OCI-LY1 (cell line): ENCODE measurements around the gene CDC25C.

Experiments
- H2AFZ ChIP-seq: fragments of 200-600 bp; sonication (generic), shearing (Covaris generic); 2 replicates; pipeline ENCODE4 v1.6.0; 2014; ENCODE audit warnings: antibody characterized with exemption, mild to moderate bottlenecking, low read length
- H3F3A ChIP-seq: fragments of 200-600 bp; sonication (generic), shearing (Covaris generic); 2 replicates; pipeline ENCODE4 v1.6.0; 2014; ENCODE audit warnings: mild to moderate bottlenecking, antibody characterized with exemption, low read length, moderate library complexity; ENCODE audit not compliant: insufficient read depth
- H3K27ac ChIP-seq: fragments of 200-600 bp; sonication (generic); 2 replicates; pipeline ENCODE4 v1.5.1; 2014; ENCODE audit warnings: low read length, mixed run types, mild to moderate bottlenecking, low read depth; ENCODE audit not compliant: poor library complexity, severe bottlenecking
- H3K27me3 ChIP-seq: fragments of 200-600 bp; sonication (generic); 2 replicates; pipeline ENCODE4 v1.6.0; 2014; ENCODE audit warnings: antibody characterized with exemption, mild to moderate bottlenecking, low read length, moderate library complexity; ENCODE audit not compliant: insufficient read depth
- H3K36me3 ChIP-seq: fragments of 200-600 bp; sonication (generic); 2 replicates; pipeline ENCODE4 v1.6.1; 2014; ENCODE audit warnings: mild to moderate bottlenecking, antibody characterized with exemption, low read length, moderate library complexity, mixed read lengths; ENCODE audit not compliant: insufficient read depth
- H3K4me1 ChIP-seq: fragments of 200-600 bp; sonication (generic); 2 replicates; pipeline ENCODE4 v1.5.1; 2014; ENCODE audit warnings: mild to moderate bottlenecking, low read length, moderate library complexity; ENCODE audit not compliant: insufficient read depth, severe bottlenecking
- H3K4me2 ChIP-seq: fragments of 200-600 bp; sonication (generic), shearing (Covaris generic); 2 replicates; pipeline ENCODE4 v1.6.1; 2014; ENCODE audit warnings: low read length
- H3K4me3 ChIP-seq: fragments of 200-600 bp; sonication (generic); 2 replicates; pipeline ENCODE4 v1.5.1; 2014; ENCODE audit warnings: low read length, low read depth, mild to moderate bottlenecking, mixed read lengths; ENCODE audit not compliant: poor library complexity, severe bottlenecking
- H3K79me2 ChIP-seq: fragments of 200-600 bp; shearing (Covaris generic); 2 replicates; pipeline ENCODE4 v1.6.1; 2016; ENCODE audit warnings: mixed run types, low read length, mixed read lengths; ENCODE audit not compliant: insufficient read depth
- H3K9ac ChIP-seq: fragments of 200-600 bp; sonication (generic), shearing (Covaris generic); 2 replicates; pipeline ENCODE4 v1.6.1; 2014; ENCODE audit warnings: mild to moderate bottlenecking, low read length, mixed read lengths
- H3K9me2 ChIP-seq: fragments of 200-600 bp; sonication (generic), shearing (Covaris generic); 2 replicates; pipeline ENCODE4 v1.6.1; 2014; ENCODE audit warnings: low read depth, mild to moderate bottlenecking, low read length, mixed read lengths
- H3K9me3 ChIP-seq: fragments of 200-600 bp; shearing (Covaris generic); 2 replicates; pipeline ENCODE4 v1.6.1; 2014; ENCODE audit warnings: low read length, mixed read lengths
- H4K20me1 ChIP-seq: fragments of 200-600 bp; sonication (generic), shearing (Covaris generic); 2 replicates; pipeline ENCODE4 v1.6.0; 2016; ENCODE audit warnings: mild to moderate bottlenecking, low read length; ENCODE audit not compliant: insufficient read depth
- CTCF ChIP-seq: fragments of 200-600 bp; sonication (generic), shearing (Covaris generic); IDR thresholded peaks from 2 replicates; pipeline ENCODE4 v1.5.1; 2017; ENCODE audit warnings: mild to moderate bottlenecking, antibody characterized with exemption, low read length, moderate library complexity, mixed read lengths
- EZH2 ChIP-seq: fragments of 200-600 bp; sonication (generic), shearing (Covaris generic); IDR thresholded peaks from 2 replicates; pipeline ENCODE4 v1.8.0; 2017; ENCODE audit warnings: borderline replicate concordance, mixed run types, mild to moderate bottlenecking, antibody characterized with exemption, low read length, moderate library complexity, mixed read lengths

CDC25C gene

GRCh38 chr5:138369261-138369660, 37.7 kb upstream of the CDC25C start:
- no peak for TF ChIP-seq EZH2
- no peak for TF ChIP-seq CTCF
- Histone ChIP-seq H3K79me2 (peaks cover 77% of the 10 kb centered on the region), H3K36me3 (peaks cover 20% of the 10 kb centered on the region; the same call in 1 of the 2 replicates), H2AFZ (no peak overlapping the region), H3K4me2 (no peak overlapping the region), H3K4me3 (no peak overlapping the region), H3K9me3 (no peaks in the 10 kb centered on the region), H3K27me3 (no peaks in the 10 kb centered on the region), H3K9ac (no peak overlapping the region), H3F3A (no peaks in the 10 kb centered on the region), H3K9me2 (no peaks in the 10 kb centered on the region), H3K4me1 (peaks cover 12% of the 10 kb centered on the region), H4K20me1 (no peaks in the 10 kb centered on the region), H3K27ac (no peak overlapping the region)

- H3K4me1 ChIP-seq: peaks cover 12% of the 10 kb centered on the region
- TF ChIP-seq CTCF (no peak), EZH2 (no peak)
- H3K9me3 ChIP-seq: no peaks in the 10 kb centered on the region
- no peaks in the 10 kb centered on the region for H4K20me1 ChIP-seq
- no peak overlapping the region for H3K27ac ChIP-seq
- no peak overlapping the region for H3K4me3 ChIP-seq
- no peaks in the 10 kb centered on the region for H3K27me3 ChIP-seq
- no peak overlapping the region for H2AFZ ChIP-seq
- no peaks in the 10 kb centered on the region for H3F3A ChIP-seq
- peaks cover 93% of the 10 kb centered on the region for H3K79me2 ChIP-seq
- no peaks in the 10 kb centered on the region for H3K9me2 ChIP-seq
- H3K36me3 ChIP-seq: no peaks in the 10 kb centered on the region
- H3K4me2 ChIP-seq: no peak overlapping the region
- no peak overlapping the region for H3K9ac ChIP-seq
Observed at GRCh38 chr5:138366632-138367382, 35.2 kb upstream of the CDC25C start.

GRCh38 chr5:138364576-138364975, 33.0 kb upstream of the CDC25C start:
- H3K9ac ChIP-seq: no peak overlapping the region
- peaks cover 94% of the 10 kb centered on the region for H3K79me2 ChIP-seq
- no peak for TF ChIP-seq CTCF
- no peak for TF ChIP-seq EZH2
- H3K9me2 ChIP-seq: no peaks in the 10 kb centered on the region
- H2AFZ ChIP-seq: no peak overlapping the region
- no peaks in the 10 kb centered on the region for H3K36me3 ChIP-seq
- no peaks in the 10 kb centered on the region; the same call in 1 of the 2 replicates for H3F3A ChIP-seq
- peaks cover 28% of the 10 kb centered on the region for H3K4me1 ChIP-seq
- H3K27ac ChIP-seq: no peak overlapping the region
- no peaks in the 10 kb centered on the region for H3K27me3 ChIP-seq
- no peaks in the 10 kb centered on the region for H4K20me1 ChIP-seq
- H3K4me3 ChIP-seq: no peak overlapping the region
- no peaks in the 10 kb centered on the region for H3K9me3 ChIP-seq
- H3K4me2 ChIP-seq: no peak overlapping the region
